Subcutaneous adipose tissue (tissue), 4 donors: ENCODE measurements around the gene NPHP4. TPM values are rescaled to one million over a fixed set of nuclear protein-coding genes. Genes with fewer than 3 reads are reported as not detected.

Experiments used
- total RNA-seq, 4 donors: library from RNA; depleted of rRNA; stranded (reverse); fragments of >200 nt; gene quantifications; one replicate each; pipeline ENCODE4 v1.1.0, GENCODE V29; 2016
- TF ChIP-seq, protein P1 (sequence below): fragments of 450-650 bp; IDR thresholded peaks from one replicate; pipeline ENCODE4 v1.5.1; 2016; ENCODE audit warnings: low read depth, mild to moderate bottlenecking, control low read depth, antibody characterized with exemption, moderate library complexity

NPHP4 gene
- total RNA-seq, 4 donors from 2014 or later, result 7.3 to 11.9 (median 9.5) TPM

- TF ChIP-seq, protein P1, sequence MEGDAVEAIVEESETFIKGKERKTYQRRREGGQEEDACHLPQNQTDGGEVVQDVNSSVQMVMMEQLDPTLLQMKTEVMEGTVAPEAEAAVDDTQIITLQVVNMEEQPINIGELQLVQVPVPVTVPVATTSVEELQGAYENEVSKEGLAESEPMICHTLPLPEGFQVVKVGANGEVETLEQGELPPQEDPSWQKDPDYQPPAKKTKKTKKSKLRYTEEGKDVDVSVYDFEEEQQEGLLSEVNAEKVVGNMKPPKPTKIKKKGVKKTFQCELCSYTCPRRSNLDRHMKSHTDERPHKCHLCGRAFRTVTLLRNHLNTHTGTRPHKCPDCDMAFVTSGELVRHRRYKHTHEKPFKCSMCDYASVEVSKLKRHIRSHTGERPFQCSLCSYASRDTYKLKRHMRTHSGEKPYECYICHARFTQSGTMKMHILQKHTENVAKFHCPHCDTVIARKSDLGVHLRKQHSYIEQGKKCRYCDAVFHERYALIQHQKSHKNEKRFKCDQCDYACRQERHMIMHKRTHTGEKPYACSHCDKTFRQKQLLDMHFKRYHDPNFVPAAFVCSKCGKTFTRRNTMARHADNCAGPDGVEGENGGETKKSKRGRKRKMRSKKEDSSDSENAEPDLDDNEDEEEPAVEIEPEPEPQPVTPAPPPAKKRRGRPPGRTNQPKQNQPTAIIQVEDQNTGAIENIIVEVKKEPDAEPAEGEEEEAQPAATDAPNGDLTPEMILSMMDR, result no peak
Measured at GRCh38 chr1:5995871-5996630, 3.8 kb upstream of the NPHP4 start.

- TF ChIP-seq, protein P1, result no peak
Measured at GRCh38 chr1:5994713-5995621, 2.7 kb upstream of the NPHP4 start.

DNA sequence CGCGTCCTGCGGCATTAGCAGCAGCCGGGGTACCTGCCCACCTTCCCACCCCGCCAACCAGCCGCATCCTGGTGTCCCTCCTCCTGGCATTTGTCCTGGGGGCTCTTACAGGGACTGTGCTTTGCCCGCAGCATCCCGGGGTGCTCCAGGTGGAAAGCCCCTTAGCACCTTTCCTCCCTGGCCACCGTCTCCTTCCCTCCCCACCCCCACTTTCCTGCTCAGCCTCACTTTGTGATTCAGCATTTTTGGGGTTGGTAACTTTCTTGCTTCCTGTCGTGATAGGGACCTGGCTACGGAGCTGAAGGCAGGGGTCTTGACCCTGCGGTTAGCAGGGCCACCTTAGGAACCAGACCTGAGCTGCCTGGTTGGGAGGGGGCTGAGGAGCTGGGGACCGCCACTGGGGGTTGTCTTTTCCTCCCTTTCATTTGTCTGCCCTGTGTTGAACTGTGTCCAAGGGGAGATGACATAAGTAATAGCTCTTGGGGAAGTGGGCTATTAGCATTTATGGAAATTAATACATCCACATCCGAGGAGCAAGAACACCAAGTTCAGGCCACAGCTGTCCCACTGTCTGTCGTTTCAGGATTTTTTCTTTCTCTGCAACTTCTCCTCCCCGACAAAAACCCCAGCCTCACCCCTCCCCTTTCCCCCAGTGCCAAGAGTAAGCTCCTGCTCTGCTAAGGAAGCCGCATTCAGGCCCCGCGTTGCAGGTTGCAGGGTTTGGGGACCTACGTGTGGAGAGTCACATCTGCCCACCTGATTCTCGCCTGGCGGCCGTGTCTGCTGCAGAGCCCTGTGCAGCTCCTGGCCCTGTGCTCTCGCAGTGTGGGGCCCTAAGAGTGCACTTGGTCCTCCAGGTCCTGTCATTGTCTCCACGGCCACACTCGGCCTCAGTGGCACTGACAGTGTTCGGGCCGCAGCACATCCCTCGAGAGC, 1.6 kb upstream of the NPHP4 start:
- TF ChIP-seq, protein P1, result no peak

DNA sequence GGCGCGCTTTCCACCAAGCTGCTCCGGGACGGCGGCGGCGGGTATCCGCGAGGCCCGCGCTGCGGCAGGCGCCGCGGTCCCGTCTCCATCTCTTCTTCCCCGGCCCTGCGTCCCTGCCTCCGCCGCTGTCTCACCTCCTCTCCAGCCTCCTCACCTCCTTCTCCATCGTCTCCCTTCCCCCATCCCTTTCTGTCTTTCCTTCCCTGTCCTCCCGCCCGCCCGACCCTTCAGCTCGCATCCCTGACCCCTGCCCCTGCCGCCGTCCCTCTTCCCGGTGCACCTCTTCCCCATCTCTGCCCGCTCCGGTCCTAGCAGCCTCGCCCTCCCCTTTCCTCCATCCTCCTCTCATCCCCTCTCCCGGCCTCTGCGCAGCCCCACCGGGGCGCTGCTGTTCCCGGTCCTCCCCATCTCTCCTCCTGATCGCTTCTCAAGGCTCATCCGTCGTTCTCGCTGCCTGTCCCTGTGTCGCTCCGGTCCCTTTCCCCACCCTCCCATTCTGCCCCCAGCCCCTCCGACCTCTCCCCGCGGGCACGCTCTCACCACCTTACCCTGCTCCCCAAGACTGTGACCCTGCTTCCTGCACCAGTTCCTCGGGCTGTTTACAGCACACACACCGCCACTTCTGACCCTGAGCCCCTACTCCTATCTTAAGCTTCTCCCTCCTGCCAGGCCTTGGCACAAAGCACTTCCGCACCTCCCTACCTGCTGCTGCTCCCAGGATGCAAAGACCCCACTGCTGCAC, 760 bp upstream of the NPHP4 start:
- TF ChIP-seq, protein P1, result no peak

DNA sequence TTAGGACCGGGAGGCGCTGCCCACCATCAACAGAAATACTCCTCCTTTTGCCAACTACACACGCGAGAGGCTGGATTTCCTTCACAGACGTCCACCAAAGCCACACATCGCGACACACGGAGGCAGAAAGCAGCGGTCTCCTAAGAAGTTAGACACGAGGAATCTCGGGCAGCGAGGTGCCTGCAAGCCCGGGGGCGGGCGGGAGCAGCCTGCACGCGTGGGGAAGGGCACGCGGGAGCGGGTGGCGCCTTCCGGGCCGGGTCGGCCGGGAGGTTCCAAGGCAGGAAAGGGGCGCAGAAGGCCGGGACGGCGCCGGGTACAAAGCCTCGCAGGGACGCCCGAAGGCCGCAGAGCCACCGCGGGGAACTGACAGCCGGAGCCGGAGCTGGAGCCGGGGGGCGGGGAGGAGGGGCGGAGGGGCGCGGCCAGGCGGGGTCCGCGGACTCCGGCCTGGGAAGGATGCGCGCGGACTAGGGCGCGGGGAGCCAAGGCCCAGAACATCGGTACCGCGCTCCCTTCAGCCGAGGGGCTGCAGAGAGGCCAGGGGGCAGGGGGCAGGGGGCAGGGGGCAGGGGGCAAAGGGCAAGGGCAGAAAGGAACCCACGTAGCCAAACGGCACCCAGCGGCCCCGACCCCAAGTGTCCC, 722 bp downstream of the NPHP4 start:
- TF ChIP-seq, protein P1, result no peak

GRCh38 chr1:5990913-5991312, 1.3 kb downstream of the NPHP4 start:
- TF ChIP-seq, protein P1, result no peak
